ENCODE results near the gene PYDC1. TPM values are rescaled to one million over a fixed set of nuclear protein-coding genes. Genes with fewer than 3 reads are reported as not detected.
"Not testable (repeated sequence)": the region's sequence is repeated elsewhere in the genome, so short reads cannot be mapped to it uniquely, and the experiment has no call there.

Gene PYDC1
- total RNA-seq, 1 donor from 2014 or later, result not detected

- DNase-seq (ENCODE audit: low spot score), result no peak
These were observed 20.4 kb downstream of the PYDC1 start for GRCh38 chr16:31196324-31197088.

GRCh38 chr16:31195861-31196260, 21.1 kb downstream of the PYDC1 start:
- DNase-seq (ENCODE audit: low spot score), result not testable (repeated sequence)

- DNase-seq (ENCODE audit: low spot score), result no peak
These were observed 22.0 kb downstream of the PYDC1 start for GRCh38 chr16:31194898-31195297.

- no peak for DNase-seq (ENCODE audit: low spot score)
These were observed 23.1 kb downstream of the PYDC1 start for GRCh38 chr16:31193874-31194273.

- no peak for DNase-seq (ENCODE audit: low spot score)
These were observed 23.9 kb downstream of the PYDC1 start for GRCh38 chr16:31192856-31193642.

GRCh38 chr16:31191697-31192428, 25.1 kb downstream of the PYDC1 start:
- DNase-seq (ENCODE audit: low spot score), result no peak

- DNase-seq (ENCODE audit: low spot score), result no peak
These were observed 26.0 kb downstream of the PYDC1 start for GRCh38 chr16:31190818-31191444.

- no peak for DNase-seq (ENCODE audit: low spot score)
These were observed 26.9 kb downstream of the PYDC1 start for GRCh38 chr16:31190061-31190460.

GRCh38 chr16:31189412-31189778, 27.5 kb downstream of the PYDC1 start:
- DNase-seq (ENCODE audit: low spot score), result no peak

GRCh38 chr16:31188450-31189411, 28.2 kb downstream of the PYDC1 start:
- no peak for DNase-seq (ENCODE audit: low spot score)

- no peak for DNase-seq (ENCODE audit: low spot score)
These were observed 29.1 kb downstream of the PYDC1 start for GRCh38 chr16:31187808-31188189.

- no peak for DNase-seq (ENCODE audit: low spot score)
These were observed 29.8 kb downstream of the PYDC1 start for GRCh38 chr16:31186930-31187807.

- no peak for DNase-seq (ENCODE audit: low spot score)
These were observed 30.8 kb downstream of the PYDC1 start for GRCh38 chr16:31186176-31186575.

GRCh38 chr16:31185339-31185738, 31.6 kb downstream of the PYDC1 start:
- no peak for DNase-seq (ENCODE audit: low spot score)

GRCh38 chr16:31184888-31185287, 32.0 kb downstream of the PYDC1 start:
- no peak for DNase-seq (ENCODE audit: low spot score)

- no peak for DNase-seq (ENCODE audit: low spot score)
These were observed 33.2 kb downstream of the PYDC1 start for GRCh38 chr16:31183432-31184428.

GRCh38 chr16:31182391-31182790, 34.5 kb downstream of the PYDC1 start:
- DNase-seq (ENCODE audit: low spot score), result no peak

GRCh38 chr16:31181102-31181830, 35.7 kb downstream of the PYDC1 start:
- DNase-seq (ENCODE audit: low spot score), result peak; percentile 50

Data from ureter (tissue), 1 donor.